ENCODE measurements around the gene MEIS2.

DNA sequence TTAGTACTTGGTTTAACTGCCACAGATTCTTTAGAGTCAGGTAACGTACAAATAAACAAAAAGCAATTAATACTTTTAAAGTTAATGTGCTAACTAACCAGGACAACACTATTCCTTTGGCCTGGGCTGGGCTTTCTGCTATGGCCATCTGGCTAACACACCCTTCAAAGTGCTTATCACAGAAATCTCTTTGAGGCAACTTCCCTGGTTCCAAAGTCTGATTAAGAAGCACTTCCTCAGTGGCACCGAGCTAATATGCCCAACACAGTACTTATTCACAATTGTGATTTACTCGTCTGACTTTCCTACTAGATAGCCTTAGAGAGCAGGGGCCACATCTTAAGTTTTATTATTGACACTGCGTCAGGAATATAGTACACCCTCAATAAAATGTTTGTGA, 191.4 kb downstream of the MEIS2 start:
- TF ChIP-seq, protein P1, sequence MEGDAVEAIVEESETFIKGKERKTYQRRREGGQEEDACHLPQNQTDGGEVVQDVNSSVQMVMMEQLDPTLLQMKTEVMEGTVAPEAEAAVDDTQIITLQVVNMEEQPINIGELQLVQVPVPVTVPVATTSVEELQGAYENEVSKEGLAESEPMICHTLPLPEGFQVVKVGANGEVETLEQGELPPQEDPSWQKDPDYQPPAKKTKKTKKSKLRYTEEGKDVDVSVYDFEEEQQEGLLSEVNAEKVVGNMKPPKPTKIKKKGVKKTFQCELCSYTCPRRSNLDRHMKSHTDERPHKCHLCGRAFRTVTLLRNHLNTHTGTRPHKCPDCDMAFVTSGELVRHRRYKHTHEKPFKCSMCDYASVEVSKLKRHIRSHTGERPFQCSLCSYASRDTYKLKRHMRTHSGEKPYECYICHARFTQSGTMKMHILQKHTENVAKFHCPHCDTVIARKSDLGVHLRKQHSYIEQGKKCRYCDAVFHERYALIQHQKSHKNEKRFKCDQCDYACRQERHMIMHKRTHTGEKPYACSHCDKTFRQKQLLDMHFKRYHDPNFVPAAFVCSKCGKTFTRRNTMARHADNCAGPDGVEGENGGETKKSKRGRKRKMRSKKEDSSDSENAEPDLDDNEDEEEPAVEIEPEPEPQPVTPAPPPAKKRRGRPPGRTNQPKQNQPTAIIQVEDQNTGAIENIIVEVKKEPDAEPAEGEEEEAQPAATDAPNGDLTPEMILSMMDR (IDR thresholded peaks at IDR 0.05) = no peak
- TF ChIP-seq POLR2A (IDR thresholded peaks at IDR 0.05) (no peak), POLR2AphosphoS5 (IDR thresholded peaks at IDR 0.05) (no peak), EP300 (IDR thresholded peaks at IDR 0.05) (no peak)

Data from stomach (tissue), 4 donors.